GM19467 (cell line): Measurements from ENCODE around the gene TBX2.
"Not testable (repeated sequence)": the region's sequence is repeated elsewhere in the genome, so short reads cannot be mapped to it uniquely, and the experiment has no call there.

Experiments used
- ATAC-seq: cut with Tn5 transposase; IDR thresholded peaks from one replicate; pipeline ENCODE4 v1.9.1; 2021; ENCODE audit warnings: mild to moderate bottlenecking, moderate library complexity; ENCODE audit not compliant: unreplicated experiment

The TBX2 gene

GRCh38 chr17:61399131-61400065 lies at the start of gene TBX2:
TBX2 (plus strand) TSS chr17:61399843; CDS start chr17:61400177, 334 bp downstream.
- ATAC-seq, result no peak

GRCh38 chr17:61351745-61352407 lies 47.8 kb upstream of the TBX2 start:
- no peak for ATAC-seq

DNA sequence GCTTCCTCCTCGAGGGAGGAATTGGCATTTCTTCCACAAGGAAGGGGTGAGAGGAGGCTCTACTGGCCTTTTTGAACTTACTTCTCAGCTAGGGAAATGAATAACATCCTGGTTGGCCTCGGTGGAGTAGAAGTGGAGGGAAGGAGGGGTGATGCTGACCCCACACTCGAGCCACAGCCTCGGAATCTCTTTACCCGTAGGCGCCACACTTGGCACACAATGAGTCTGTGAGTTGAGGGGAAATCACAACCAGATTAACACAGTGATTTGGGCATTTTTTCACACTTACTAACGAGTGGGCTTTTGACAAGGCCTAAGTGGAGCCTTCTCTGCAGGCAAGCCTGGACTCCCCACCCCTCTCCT lies 47.3 kb upstream of the TBX2 start:
- no peak for ATAC-seq

- no peak for ATAC-seq
Measured at GRCh38 chr17:61352781-61353491, 46.7 kb upstream of the TBX2 start.

DNA sequence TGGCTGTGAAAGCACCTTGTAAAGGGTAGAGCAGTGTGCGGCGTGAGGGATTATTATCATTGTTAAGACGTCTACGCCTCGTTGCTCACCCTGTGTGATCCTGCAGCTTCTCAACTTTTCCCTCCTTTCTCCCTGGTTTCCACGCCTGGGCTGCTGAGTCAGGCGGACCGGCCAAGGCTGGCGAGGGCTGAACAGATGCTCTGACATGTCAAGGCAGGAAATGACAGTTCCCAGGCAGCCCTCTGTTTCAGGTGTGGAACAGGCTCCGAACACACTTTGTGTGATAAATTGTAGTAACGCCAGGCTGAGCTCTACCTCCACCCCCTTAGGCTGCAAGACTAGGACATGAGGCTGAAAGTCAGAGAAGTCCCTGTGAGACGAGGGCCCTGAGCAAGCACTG lies 46.0 kb upstream of the TBX2 start:
- no peak for ATAC-seq

DNA sequence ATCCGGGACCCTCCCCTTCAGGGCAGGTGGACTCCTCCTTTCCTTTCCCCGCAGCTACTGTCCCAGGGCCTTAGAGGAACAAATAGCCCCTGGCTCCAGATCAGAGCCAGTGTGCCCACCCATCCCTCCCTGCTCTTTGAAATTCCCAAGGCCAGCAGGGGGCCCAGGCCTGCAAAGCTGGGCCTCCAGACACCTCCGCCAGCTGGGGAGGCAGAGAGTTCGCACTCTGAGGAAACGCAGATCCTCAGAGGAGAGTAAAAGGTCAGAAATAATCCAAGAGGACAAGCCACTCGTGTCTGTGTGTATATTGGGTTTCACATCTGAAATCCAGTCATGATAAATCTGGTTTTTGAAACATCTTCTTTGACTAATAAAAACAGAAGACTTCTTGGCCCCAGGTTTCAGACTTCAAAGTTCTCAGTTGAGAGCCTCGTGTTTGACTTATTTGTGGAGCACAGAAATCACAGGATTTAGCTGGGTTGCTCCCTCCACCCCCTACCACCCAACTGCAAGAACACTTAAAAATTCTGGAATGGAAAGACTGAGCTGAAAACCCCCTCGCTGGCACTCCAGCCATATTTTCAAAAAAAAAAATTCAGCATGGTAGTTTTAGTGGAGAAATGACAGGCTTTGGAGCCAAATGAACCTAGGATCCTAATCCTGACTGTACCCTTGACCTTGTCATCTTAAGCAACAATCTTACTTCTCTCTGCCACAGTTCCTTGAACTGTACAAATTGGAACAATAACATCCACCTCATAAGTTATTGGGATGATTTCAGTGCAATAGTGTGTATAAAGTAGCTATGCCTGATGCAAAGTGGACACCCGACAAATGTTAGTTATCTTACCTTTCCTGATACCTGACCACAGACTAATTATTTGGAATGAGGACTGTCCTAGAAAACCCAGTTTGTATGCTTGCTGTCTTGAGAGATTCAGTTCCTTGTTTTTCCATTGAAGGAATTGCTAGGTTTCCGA lies 44.5 kb upstream of the TBX2 start:
- ATAC-seq, result no peak

DNA sequence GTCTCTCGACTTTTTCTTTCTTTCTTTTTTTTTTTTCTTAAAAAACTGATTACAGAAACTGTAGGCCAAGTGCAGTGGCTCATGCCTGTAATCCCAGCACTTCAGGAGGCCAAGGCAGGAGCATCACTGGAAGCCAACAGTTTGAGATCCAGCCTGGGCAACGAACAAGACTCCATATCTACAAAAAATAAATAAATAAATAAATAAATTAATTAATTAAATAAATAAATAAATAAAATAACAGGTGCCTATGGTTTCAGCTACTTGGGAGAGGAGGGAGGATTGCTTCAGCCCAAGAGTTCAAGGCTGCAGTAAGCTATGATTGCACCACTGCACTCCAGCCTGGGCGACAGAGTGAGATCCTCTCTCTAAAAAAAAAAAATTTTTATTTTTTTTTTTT lies 42.6 kb upstream of the TBX2 start:
- ATAC-seq, result not testable (repeated sequence)

GRCh38 chr17:61359513-61359912 lies 40.1 kb upstream of the TBX2 start:
- not testable (repeated sequence) for ATAC-seq

GRCh38 chr17:61360318-61360943 lies 39.2 kb upstream of the TBX2 start:
- ATAC-seq, result no peak

GRCh38 chr17:61361084-61361483 lies 38.6 kb upstream of the TBX2 start:
- no peak for ATAC-seq

- ATAC-seq, result no peak
Measured at GRCh38 chr17:61362396-61362795, 37.2 kb upstream of the TBX2 start.

DNA sequence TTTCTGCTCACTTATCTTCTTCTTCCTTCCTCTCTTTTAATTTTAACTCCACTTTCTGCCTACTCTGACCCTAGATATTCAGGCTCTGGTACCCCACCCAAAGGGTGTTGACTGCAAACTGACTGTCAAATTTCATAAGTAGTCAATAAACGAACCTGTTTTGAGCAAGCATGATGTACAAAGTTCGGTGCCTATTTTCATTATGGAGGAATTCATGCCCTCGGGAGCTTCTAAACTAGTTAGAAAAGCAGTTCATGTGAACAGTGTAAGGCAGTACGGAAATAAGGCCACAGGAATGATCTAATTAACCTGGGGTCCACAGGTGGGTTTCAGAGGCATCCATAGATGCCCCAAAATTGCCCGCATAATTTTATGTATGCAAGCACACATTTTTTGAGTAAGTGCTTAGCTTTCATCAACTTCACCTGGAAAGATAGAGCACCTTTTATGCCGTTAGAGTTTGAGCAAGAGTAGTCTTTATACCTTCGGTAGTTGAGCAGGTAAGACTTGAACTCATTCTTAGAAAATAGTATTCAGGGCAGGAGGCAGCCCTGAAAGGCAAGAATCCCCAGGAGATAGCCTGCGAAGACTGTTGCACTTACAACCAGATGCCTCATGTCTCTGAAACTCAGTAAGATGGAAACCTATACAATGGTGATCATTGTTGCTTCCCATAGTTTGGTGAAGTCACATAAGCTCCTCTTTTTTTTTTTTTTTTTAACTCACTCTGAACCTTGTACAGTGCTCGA lies 36.6 kb upstream of the TBX2 start:
- no peak for ATAC-seq

DNA sequence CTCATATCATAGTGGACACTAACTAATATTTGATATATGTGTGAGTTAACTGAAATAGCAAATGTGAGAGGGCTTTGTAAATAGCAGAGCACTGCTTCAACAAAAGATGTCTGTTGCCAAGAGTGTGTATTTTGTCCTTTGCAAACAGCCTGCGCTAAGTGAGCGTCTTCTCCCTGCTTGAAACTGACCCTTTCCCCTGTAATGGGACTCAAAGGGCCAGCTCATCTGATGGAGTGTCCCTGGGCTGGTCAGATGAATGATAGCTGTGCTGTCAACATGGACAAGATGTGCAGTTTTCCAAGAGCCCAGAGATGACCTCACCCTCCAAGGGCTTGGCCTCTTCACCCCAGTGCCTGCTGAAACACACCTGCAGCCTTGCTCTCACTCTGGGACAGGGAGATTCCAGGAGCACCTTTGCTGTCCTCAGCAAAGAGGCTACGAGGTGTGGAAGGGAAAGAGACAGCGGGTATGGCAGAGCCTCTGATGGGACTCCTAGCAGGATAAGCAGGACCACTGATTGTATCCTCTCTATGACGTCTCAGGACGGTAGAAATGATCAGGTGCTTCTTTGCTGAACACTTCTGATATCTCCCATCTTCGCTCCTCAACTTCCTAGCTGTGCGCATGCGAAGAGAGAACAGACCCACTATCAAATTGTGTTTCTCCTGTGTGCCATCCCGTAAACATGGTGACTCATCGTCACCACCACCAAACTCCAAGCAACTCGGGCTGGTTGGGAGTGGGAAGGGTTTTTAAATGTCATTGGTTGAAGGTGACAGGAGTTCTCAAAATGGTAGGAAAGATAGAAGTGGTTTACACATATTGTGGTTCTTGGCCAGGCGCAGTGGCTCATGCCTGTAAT lies 35.8 kb upstream of the TBX2 start:
- ATAC-seq, result no peak

- ATAC-seq, result no peak
Measured at GRCh38 chr17:61364463-61364846, 35.2 kb upstream of the TBX2 start.

DNA sequence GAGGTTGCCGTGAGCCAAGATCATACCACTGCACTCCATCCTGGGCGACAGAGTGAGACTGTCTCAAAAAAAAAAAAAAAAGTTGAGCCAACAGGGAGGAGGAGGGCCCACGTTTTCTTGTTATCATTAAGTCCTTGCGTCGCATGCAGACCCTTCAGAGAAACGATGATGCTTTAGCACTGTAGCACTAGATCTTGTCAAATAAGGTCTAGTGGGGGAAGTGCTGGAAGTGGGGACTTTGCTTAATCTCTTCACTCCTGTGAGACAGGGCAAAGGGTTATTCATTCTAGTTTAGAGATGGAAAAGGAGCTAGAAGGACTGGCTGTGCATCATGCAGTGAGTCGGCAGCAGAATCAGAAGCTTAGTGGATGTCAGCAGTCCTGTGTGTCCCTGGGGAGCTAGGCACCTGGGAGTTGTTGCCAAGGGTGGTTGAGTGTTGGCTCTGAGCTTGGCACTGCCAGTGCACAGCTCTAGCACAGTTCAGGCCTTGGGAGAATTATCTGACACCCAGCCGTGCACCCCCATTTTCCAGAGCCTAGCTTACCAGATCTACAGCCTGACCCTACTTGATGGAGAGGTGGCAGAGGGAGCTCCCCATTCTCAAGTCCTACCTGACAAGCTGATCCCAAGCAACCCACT lies 33.4 kb upstream of the TBX2 start:
- ATAC-seq, result no peak

GRCh38 chr17:61366715-61367413 lies 32.8 kb upstream of the TBX2 start:
- ATAC-seq, result no peak
